PC-3 (cell line): Measurements from ENCODE around the gene UCKL1. TPM values are rescaled to one million over a fixed set of nuclear protein-coding genes. Genes with fewer than 3 reads are reported as not detected.

Experiments
- ATAC-seq: fragments of 200-7000 bp; cut with Tn5 transposase; 2 replicates; pipeline ENCODE4 v1.9.1; 2020; ENCODE audit warnings: mild to moderate bottlenecking, moderate library complexity
- BruUV-seq: library from RNA; stranded (reverse); fragments of 400-500 nt; replicated peaks from 2 replicates; lab custom pipeline; 2021; lab: Mats Ljungman, UMichigan
- CTCF ChIA-PET: fragments of 300-600 bp; sonication (Branson Sonifier 250); formaldehyde crosslinking; loops from one replicate; lab custom pipeline; 2022; ENCODE audit warnings: antibody characterized with exemption; lab: Charles Lee
- POLR2A ChIA-PET: fragments of 300-600 bp; sonication (Branson Sonifier 250); formaldehyde crosslinking; loops from one replicate; lab custom pipeline; 2022; ENCODE audit warnings: antibody characterized with exemption; ENCODE audit not compliant: unreplicated experiment; lab: Charles Lee
- DNase-seq: peaks from one replicate; pipeline ENCODE4 v3.0.0-alpha.2; 2015
- H2AFZ ChIP-seq: fragments of 300-600 bp; sonication (generic); 2 replicates; pipeline ENCODE4 v1.6.0; 2016; ENCODE audit warnings: antibody characterized with exemption, low read length
- H3F3A ChIP-seq: fragments of 300-600 bp; sonication (generic); one replicate; pipeline ENCODE4 v1.6.0; 2017; ENCODE audit warnings: antibody characterized with exemption, low read length, control low read depth, mild to moderate bottlenecking; ENCODE audit not compliant: unreplicated experiment
- H3K27ac ChIP-seq: fragments of 300-600 bp; sonication (generic); 2 replicates; pipeline ENCODE4 v1.5.1; 2016; ENCODE audit warnings: mild to moderate bottlenecking, low read length
- H3K27me3 ChIP-seq: fragments of 300-600 bp; sonication (generic); 2 replicates; pipeline ENCODE4 v1.6.1; 2016; ENCODE audit warnings: low read length, mixed read lengths
- H3K36me3 ChIP-seq: fragments of 300-600 bp; sonication (generic); 2 replicates; pipeline ENCODE4 v1.6.1; 2016; ENCODE audit warnings: low read depth, mixed run types, low read length, mixed read lengths
- H3K4me1 ChIP-seq: fragments of 300-600 bp; sonication (generic); 2 replicates; pipeline ENCODE4 v1.5.1; 2016; ENCODE audit warnings: low read length; ENCODE audit not compliant: insufficient read depth
- H3K4me2 ChIP-seq: fragments of 300-600 bp; sonication (generic); 2 replicates; pipeline ENCODE4 v1.6.0; 2016; ENCODE audit warnings: low read length
- H3K4me3 ChIP-seq: fragments of 300-600 bp; sonication (generic); 2 replicates; pipeline ENCODE4 v1.5.1; 2016; ENCODE audit warnings: mild to moderate bottlenecking, low read length, mixed read lengths
- H3K79me2 ChIP-seq: fragments of 300-600 bp; sonication (generic); 2 replicates; pipeline ENCODE4 v1.6.1; 2017; ENCODE audit warnings: low read length, mixed read lengths
- H3K9ac ChIP-seq: fragments of 300-600 bp; sonication (generic); 2 replicates; pipeline ENCODE4 v1.6.0; 2016; ENCODE audit warnings: mild to moderate bottlenecking, low read length
- H3K9me2 ChIP-seq: fragments of 300-600 bp; sonication (generic); replicated peaks from 2 replicates; pipeline ENCODE4 v1.6.1; 2016; ENCODE audit warnings: mixed run types, low read length, mixed read lengths
- H3K9me3 ChIP-seq: fragments of 300-600 bp; sonication (generic); 2 replicates; pipeline ENCODE4 v1.6.1; 2016; ENCODE audit warnings: low read length, mixed read lengths
- H4K20me1 ChIP-seq: fragments of 300-600 bp; sonication (generic); 2 replicates; pipeline ENCODE4 v1.6.1; 2016; ENCODE audit warnings: low read length, mixed read lengths
- CTCF ChIP-seq: fragments of 300-600 bp; sonication (generic); conservative IDR thresholded peaks from 2 replicates; pipeline ENCODE4 v1.5.1; 2017; ENCODE audit warnings: antibody characterized with exemption, low read depth, mild to moderate bottlenecking, low read length
- EZH2 ChIP-seq: fragments of 300-600 bp; sonication (generic); IDR thresholded peaks from one replicate; pipeline ENCODE4 v1.6.1; 2017; ENCODE audit warnings: antibody characterized with exemption, mild to moderate bottlenecking, low read length; ENCODE audit not compliant: unreplicated experiment
- EZH2phosphoT487 ChIP-seq: fragments of 300-600 bp; sonication (generic); IDR thresholded peaks from 2 replicates; pipeline ENCODE4 v1.6.1; 2018; ENCODE audit warnings: mild to moderate bottlenecking, antibody characterized with exemption, low read length, borderline replicate concordance
- intact Hi-C: fragments of 100-400 bp; cut with micrococcal nuclease; formaldehyde crosslinking; loops from 2 replicates; pipeline ENCODE4 v1.9.0; 2023
- total RNA-seq: library from RNA; depleted of rRNA; stranded (reverse); fragments of >200 nt; gene quantifications from 2 replicates; pipeline ENCODE4 v1.2.3, GENCODE V29; 2014

Gene UCKL1
- total RNA-seq, 1 experiment from 2014 or later = 37.2 TPM

- ATAC-seq = no peak
- H3K27me3 ChIP-seq = no peaks in the 10 kb centered on the region
- ChIA-PET POLR2A (no interaction called here), CTCF (no interaction called here)
- no peak overlapping the region for H3K4me3 ChIP-seq
- intact Hi-C loops = loop anchor here (5.0 kb wide), 1 partner anchor 422 kb away; the partner anchor contains the start of gene PTK6
- no peak overlapping the region for H2AFZ ChIP-seq
- peaks cover 27% of the 10 kb centered on the region for H3K4me1 ChIP-seq
- peaks cover 12% of the 10 kb centered on the region; the same call in 1 of the 2 replicates for H4K20me1 ChIP-seq
- no peak overlapping the region for H3K27ac ChIP-seq
- no peak overlapping the region for H3K9ac ChIP-seq
- BruUV-seq = no TSS peak
- TF ChIP-seq EZH2 (no peak), EZH2phosphoT487 (no peak), CTCF (no peak)
- peaks cover 21% of the 10 kb centered on the region for H3K79me2 ChIP-seq
- H3K9me3 ChIP-seq = no peaks in the 10 kb centered on the region
- H3K4me2 ChIP-seq = no peak overlapping the region
- no peaks in the 10 kb centered on the region for H3F3A ChIP-seq
- peaks cover 5% of the 10 kb centered on the region; the same call in 1 of the 2 replicates for H3K36me3 ChIP-seq
- no peaks in the 10 kb centered on the region for H3K9me2 ChIP-seq
- no peak for DNase-seq
Measured at GRCh38 chr20:63958964-63959698, 2.9 kb upstream of the UCKL1 start.

- Histone ChIP-seq H2AFZ (no peak overlapping the region), H3K9ac (no peak overlapping the region), H3K9me2 (no peaks in the 10 kb centered on the region), H3K4me2 (no peak overlapping the region), H3K36me3 (peaks cover 5% of the 10 kb centered on the region; the same call in 1 of the 2 replicates), H3K27ac (no peak overlapping the region), H4K20me1 (peaks cover 18% of the 10 kb centered on the region; the same call in 1 of the 2 replicates), H3K4me1 (peaks cover 33% of the 10 kb centered on the region), H3K4me3 (no peak overlapping the region), H3K27me3 (no peaks in the 10 kb centered on the region), H3K9me3 (no peaks in the 10 kb centered on the region), H3K79me2 (peaks cover 27% of the 10 kb centered on the region), H3F3A (no peaks in the 10 kb centered on the region)
- intact Hi-C loops = loop anchor here (5.0 kb wide), 1 partner anchor 421 kb away; the partner anchor contains the start of gene PTK6
- no TSS peak for BruUV-seq
- ATAC-seq = no peak
- ChIA-PET CTCF (no interaction called here), POLR2A (no interaction called here)
- TF ChIP-seq EZH2 (no peak), EZH2phosphoT487 (no peak), CTCF (no peak)
- no peak for DNase-seq
Measured at GRCh38 chr20:63958471-63958870, 2.3 kb upstream of the UCKL1 start.
